GM23338 (cell line): ENCODE results near the gene SLC30A10.

Experiments
- CREB1 ChIP-seq: fragments of 250-450 bp; sonication (Bioruptor Pico); IDR thresholded peaks from 2 replicates; pipeline ENCODE4 v1.5.0; 2020; ENCODE audit warnings: low read depth, mild to moderate bottlenecking, moderate library complexity
- EZH2 ChIP-seq: fragments of 200-600 bp; sonication (generic); IDR thresholded peaks from one replicate; pipeline ENCODE4 v1.8.0; 2017; ENCODE audit warnings: antibody characterized with exemption, mild to moderate bottlenecking, low read depth; ENCODE audit not compliant: unreplicated experiment
- EZH2phosphoT487 ChIP-seq: fragments of 200-600 bp; sonication (generic); IDR thresholded peaks from one replicate; pipeline ENCODE4 v1.8.1; 2018; ENCODE audit warnings: antibody characterized with exemption; ENCODE audit not compliant: unreplicated experiment
- JUNB ChIP-seq: IDR thresholded peaks from one replicate; pipeline ENCODE4 v1.6.1; 2016; ENCODE audit warnings: antibody characterized with exemption; ENCODE audit not compliant: unreplicated experiment
- POLR2AphosphoS5 ChIP-seq: IDR thresholded peaks from 2 replicates; pipeline ENCODE4 v1.6.1; 2016; ENCODE audit warnings: antibody characterized with exemption, low read depth
- REST ChIP-seq: IDR thresholded peaks from one replicate; pipeline ENCODE4 v1.6.1; 2018; ENCODE audit warnings: antibody characterized with exemption; ENCODE audit not compliant: unreplicated experiment
- ZNF331 ChIP-seq: fragments of 250-450 bp; sonication (Bioruptor Pico); IDR thresholded peaks from 2 replicates; pipeline ENCODE4 v1.5.0; 2020; ENCODE audit warnings: low read depth, mild to moderate bottlenecking, moderate library complexity
- TF ChIP-seq, protein P1 (sequence below), 2 experiments: fragments of 200-600 bp in 1 of 2; sonication (generic) in 1 of 2; conservative IDR thresholded peaks; 2 replicates each; pipeline versions ENCODE4 v1.5.1 to v1.6.1; 2016 to 2017; ENCODE audit warnings: antibody characterized with exemption in 2 of 2, low read depth in 2 of 2, mild to moderate bottlenecking in 2 of 2, moderate library complexity in 1 of 2
- TF ChIP-seq, protein P2 (sequence below): IDR thresholded peaks from 2 replicates; pipeline ENCODE4 v1.6.1; 2016; ENCODE audit warnings: antibody characterized with exemption

DNA sequence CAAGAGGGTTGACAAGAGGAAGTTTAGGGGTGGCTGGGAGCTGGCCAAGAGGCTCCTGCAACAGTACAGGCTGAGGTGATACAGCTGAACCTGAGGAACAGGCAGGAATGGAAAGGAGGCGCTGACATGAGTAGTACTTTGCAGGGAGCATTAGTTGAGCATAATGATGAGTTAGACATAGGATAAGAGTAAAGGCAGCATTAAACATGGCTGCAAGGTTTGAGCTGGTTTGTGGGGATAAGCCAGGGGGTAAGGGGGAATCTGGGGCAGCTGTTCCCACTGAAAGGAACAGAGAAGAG is 20.6 kb downstream of the SLC30A10 start:
- TF ChIP-seq JUNB (no peak), POLR2AphosphoS5 (no peak), EZH2 (no peak), REST (no peak), EZH2phosphoT487 (no peak), CREB1 (CRISPR knock-in tag) (no peak), ZNF331 (no peak)
- TF ChIP-seq, protein P1, sequence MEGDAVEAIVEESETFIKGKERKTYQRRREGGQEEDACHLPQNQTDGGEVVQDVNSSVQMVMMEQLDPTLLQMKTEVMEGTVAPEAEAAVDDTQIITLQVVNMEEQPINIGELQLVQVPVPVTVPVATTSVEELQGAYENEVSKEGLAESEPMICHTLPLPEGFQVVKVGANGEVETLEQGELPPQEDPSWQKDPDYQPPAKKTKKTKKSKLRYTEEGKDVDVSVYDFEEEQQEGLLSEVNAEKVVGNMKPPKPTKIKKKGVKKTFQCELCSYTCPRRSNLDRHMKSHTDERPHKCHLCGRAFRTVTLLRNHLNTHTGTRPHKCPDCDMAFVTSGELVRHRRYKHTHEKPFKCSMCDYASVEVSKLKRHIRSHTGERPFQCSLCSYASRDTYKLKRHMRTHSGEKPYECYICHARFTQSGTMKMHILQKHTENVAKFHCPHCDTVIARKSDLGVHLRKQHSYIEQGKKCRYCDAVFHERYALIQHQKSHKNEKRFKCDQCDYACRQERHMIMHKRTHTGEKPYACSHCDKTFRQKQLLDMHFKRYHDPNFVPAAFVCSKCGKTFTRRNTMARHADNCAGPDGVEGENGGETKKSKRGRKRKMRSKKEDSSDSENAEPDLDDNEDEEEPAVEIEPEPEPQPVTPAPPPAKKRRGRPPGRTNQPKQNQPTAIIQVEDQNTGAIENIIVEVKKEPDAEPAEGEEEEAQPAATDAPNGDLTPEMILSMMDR (conservative IDR thresholded peaks at IDR 0.05; ENCODE audit: low read depth in 2 of 2): no peak
- TF ChIP-seq, protein P2, sequence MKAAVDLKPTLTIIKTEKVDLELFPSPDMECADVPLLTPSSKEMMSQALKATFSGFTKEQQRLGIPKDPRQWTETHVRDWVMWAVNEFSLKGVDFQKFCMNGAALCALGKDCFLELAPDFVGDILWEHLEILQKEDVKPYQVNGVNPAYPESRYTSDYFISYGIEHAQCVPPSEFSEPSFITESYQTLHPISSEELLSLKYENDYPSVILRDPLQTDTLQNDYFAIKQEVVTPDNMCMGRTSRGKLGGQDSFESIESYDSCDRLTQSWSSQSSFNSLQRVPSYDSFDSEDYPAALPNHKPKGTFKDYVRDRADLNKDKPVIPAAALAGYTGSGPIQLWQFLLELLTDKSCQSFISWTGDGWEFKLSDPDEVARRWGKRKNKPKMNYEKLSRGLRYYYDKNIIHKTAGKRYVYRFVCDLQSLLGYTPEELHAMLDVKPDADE: no peak
